H9 (cell line): ENCODE results near the gene CCDC70. TPM values are rescaled to one million over a fixed set of nuclear protein-coding genes. Genes with fewer than 3 reads are reported as not detected.
A peak's percentile ranks its signal among the peaks of the same experiment; 100 is the strongest.

Experiments
- DNase-seq: peaks from one replicate; pipeline ENCODE4 v3.0.0-alpha.2; 2017
- H2AFZ ChIP-seq: one replicate; pipeline ENCODE4 v1.6.1; 2013; ENCODE audit warnings: mild to moderate bottlenecking, low read length, control low read depth, moderate library complexity
- H2AK5ac ChIP-seq: 2 replicates; pipeline ENCODE4 v1.6.1; 2013; ENCODE audit warnings: low read length, control low read depth, mixed read lengths; ENCODE audit not compliant: insufficient read length
- H2BK120ac ChIP-seq: one replicate; pipeline ENCODE4 v1.6.1; 2013; ENCODE audit warnings: low read depth, mild to moderate bottlenecking, low read length, control low read depth, inconsistent platforms; ENCODE audit not compliant: poor library complexity, severe bottlenecking
- H2BK12ac ChIP-seq: 2 replicates; pipeline ENCODE4 v1.6.1; 2013; ENCODE audit warnings: low read length, control low read depth, mixed read lengths, low read depth; ENCODE audit not compliant: insufficient read length
- H2BK15ac ChIP-seq: 2 replicates; pipeline ENCODE4 v1.6.1; 2013; ENCODE audit warnings: low read depth, low read length, control low read depth
- H2BK20ac ChIP-seq: one replicate; pipeline ENCODE4 v1.6.1; 2013; ENCODE audit warnings: low read depth, mild to moderate bottlenecking, low read length, control low read depth, inconsistent platforms; ENCODE audit not compliant: poor library complexity, severe bottlenecking
- H2BK5ac ChIP-seq: 2 replicates; pipeline ENCODE4 v1.6.1; 2013; ENCODE audit warnings: low read length, control low read depth, mixed read lengths; ENCODE audit not compliant: insufficient read length
- H3K14ac ChIP-seq: 2 replicates; pipeline ENCODE4 v1.6.1; 2013; ENCODE audit warnings: low read length, control low read depth; ENCODE audit not compliant: insufficient read depth
- H3K18ac ChIP-seq: 2 replicates; pipeline ENCODE4 v1.6.1; 2013; ENCODE audit warnings: low read depth, mild to moderate bottlenecking, mixed read lengths, low read length, control low read depth; ENCODE audit not compliant: insufficient read length
- H3K23ac ChIP-seq: 2 replicates; pipeline ENCODE4 v1.6.1; 2013; ENCODE audit warnings: low read length, control low read depth, mixed read lengths, low read depth; ENCODE audit not compliant: insufficient read length
- H3K23me2 ChIP-seq: 2 replicates; pipeline ENCODE4 v1.6.1; 2013; ENCODE audit warnings: low read depth, mild to moderate bottlenecking, mixed read lengths, low read length, control low read depth; ENCODE audit not compliant: insufficient read length, poor library complexity, severe bottlenecking
- H3K27ac ChIP-seq: 2 replicates; pipeline ENCODE4 v1.5.1; 2013; ENCODE audit warnings: low read length, control low read depth, mixed read lengths, low read depth; ENCODE audit not compliant: insufficient read length
- H3K27me3 ChIP-seq: 2 replicates; pipeline ENCODE4 v1.6.1; 2013; ENCODE audit warnings: low read length, control low read depth, inconsistent platforms; ENCODE audit not compliant: insufficient read depth
- H3K4ac ChIP-seq: 2 replicates; pipeline ENCODE4 v1.6.1; 2013; ENCODE audit warnings: low read depth, mild to moderate bottlenecking, control low read depth, inconsistent platforms, low read length, moderate library complexity
- H3K4me1 ChIP-seq: 2 replicates; pipeline ENCODE4 v1.6.1; 2013; ENCODE audit warnings: low read length, control low read depth, inconsistent platforms; ENCODE audit not compliant: insufficient read depth
- H3K4me2 ChIP-seq: 2 replicates; pipeline ENCODE4 v1.6.1; 2013; ENCODE audit warnings: low read length, control low read depth, mixed read lengths; ENCODE audit not compliant: insufficient read length, insufficient read depth
- H3K56ac ChIP-seq: 2 replicates; pipeline ENCODE4 v1.6.1; 2013; ENCODE audit warnings: low read depth, mild to moderate bottlenecking, mixed read lengths, low read length, control low read depth; ENCODE audit not compliant: insufficient read length
- H3K79me1 ChIP-seq: 2 replicates; pipeline ENCODE4 v1.6.1; 2013; ENCODE audit warnings: low read depth, mild to moderate bottlenecking, moderate library complexity, low read length, control low read depth, inconsistent platforms; ENCODE audit not compliant: insufficient read depth, poor library complexity, severe bottlenecking
- H3K79me2 ChIP-seq: 2 replicates; pipeline ENCODE4 v1.6.1; 2013; ENCODE audit warnings: low read length, control low read depth, inconsistent platforms; ENCODE audit not compliant: insufficient read depth
- H3K9ac ChIP-seq: 2 replicates; pipeline ENCODE4 v1.6.1; 2013; ENCODE audit warnings: low read length, control low read depth, mixed read lengths; ENCODE audit not compliant: insufficient read length; ENCODE audit errors: extremely low read depth
- H3K9me3 ChIP-seq: one replicate; pipeline ENCODE4 v1.6.1; 2013; ENCODE audit warnings: low read depth, low read length, inconsistent platforms; ENCODE audit not compliant: control insufficient read depth
- H3T11ph ChIP-seq: one replicate; pipeline ENCODE4 v1.6.1; 2013; ENCODE audit warnings: mild to moderate bottlenecking, low read length, control low read depth, inconsistent platforms
- H4K20me1 ChIP-seq: one replicate; pipeline ENCODE4 v1.6.1; 2013; ENCODE audit not compliant: control insufficient read depth, insufficient read length, insufficient read depth
- H4K5ac ChIP-seq: 2 replicates; pipeline ENCODE4 v1.6.1; 2013; ENCODE audit warnings: low read depth, mild to moderate bottlenecking, mixed read lengths, low read length, control low read depth; ENCODE audit not compliant: insufficient read length
- H4K8ac ChIP-seq: replicated peaks from 2 replicates; pipeline ENCODE4 v1.6.1; 2013; ENCODE audit warnings: low read length, control low read depth, mixed read lengths, low read depth; ENCODE audit not compliant: insufficient read length
- H4K91ac ChIP-seq: 2 replicates; pipeline ENCODE4 v1.6.1; 2013; ENCODE audit warnings: low read depth, mild to moderate bottlenecking, moderate library complexity, mixed read lengths, low read length, control low read depth; ENCODE audit not compliant: insufficient read length
- H3K27ac Mint-ChIP-seq, 3 experiments: 2 replicates in 2 of 3; 3 replicates in 1 of 3; pipeline ENCODE4 v1.8.0; 2020 to 2021; ENCODE audit warnings: mixed read lengths in 3 of 3, mild to moderate bottlenecking in 1 of 3, moderate library complexity in 1 of 3
- H3K27me3 Mint-ChIP-seq: 2 replicates; pipeline ENCODE4 v1.8.0; 2021; ENCODE audit warnings: low read depth, mild to moderate bottlenecking, moderate library complexity, mixed read lengths
- H3K36me3 Mint-ChIP-seq, 3 experiments: 2 replicates in 2 of 3; 3 replicates in 1 of 3; pipeline ENCODE4 v1.8.0; 2020 to 2021; ENCODE audit warnings: low read depth in 3 of 3, mixed read lengths in 3 of 3; ENCODE audit not compliant: insufficient read depth in 1 of 3
- H3K4me1 Mint-ChIP-seq, 2 experiments: 2 replicates each; pipeline ENCODE4 v1.8.0; 2020; ENCODE audit warnings: mixed read lengths in 2 of 2
- H3K4me3 Mint-ChIP-seq, 2 experiments: 2 replicates in 1 of 2; 3 replicates in 1 of 2; pipeline ENCODE4 v1.8.0; 2020 to 2021; ENCODE audit warnings: mild to moderate bottlenecking in 2 of 2, mixed read lengths in 2 of 2, moderate library complexity in 1 of 2
- H3K9me3 Mint-ChIP-seq, 2 experiments: 2 replicates in 1 of 2; 3 replicates in 1 of 2; pipeline ENCODE4 v1.8.0; 2020; ENCODE audit warnings: mild to moderate bottlenecking in 2 of 2, mixed read lengths in 2 of 2, moderate library complexity in 1 of 2
- WGBS: extraction: QIAGEN DNeasy Blood & Tissue Kit; methylation state at CpG from one replicate; pipeline ENCODE4 v1.1.7; 2013; ENCODE audit warnings: missing lambda C conversion rate, low lambda C conversion rate, mixed read lengths; ENCODE audit not compliant: insufficient read length; ENCODE audit errors: extremely low coverage; 5-methylcytosine and 5-hydroxymethylcytosine counted together
- total RNA-seq: library from RNA; stranded (reverse); gene quantifications from 2 replicates; pipeline ENCODE4 v1.2.1, GENCODE V29; 2021
- TF ChIP-seq, protein P1 (sequence below): fragments of 200-600 bp; sonication (generic); conservative IDR thresholded peaks from 3 replicates; pipeline ENCODE4 v1.8.0; 2021; ENCODE audit warnings: antibody characterized with exemption, mild to moderate bottlenecking

Gene CCDC70
- total RNA-seq, 1 experiment from 2014 or later: not detected

DNA sequence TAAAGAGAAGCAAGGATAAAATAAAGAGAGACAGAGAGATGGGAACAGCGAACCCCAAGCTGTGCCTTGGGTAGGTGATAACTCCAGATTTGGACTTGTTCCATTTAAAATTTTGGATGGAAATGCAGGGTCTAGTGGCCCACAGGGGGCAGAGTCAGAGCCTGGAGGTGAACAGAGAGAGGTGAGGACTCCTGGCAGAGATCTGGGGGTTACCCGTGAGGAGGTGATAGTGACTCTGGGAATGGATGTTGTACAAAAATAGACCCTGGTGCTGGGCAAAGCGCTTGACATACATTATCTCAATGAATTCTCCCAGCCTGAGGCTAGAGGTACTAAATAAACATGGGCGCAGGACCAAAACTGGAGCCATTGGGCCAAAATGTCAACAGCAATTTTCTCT, 43.5 kb upstream of the CCDC70 start:
- H3K36me3 Mint-ChIP-seq: no peaks in the 10 kb centered on the region
- Histone ChIP-seq H2BK20ac (no peak overlapping the region), H3K4ac (no peak overlapping the region), H4K91ac (no peak overlapping the region), H3K18ac (no peak overlapping the region), H2AK5ac (no peak overlapping the region), H2AFZ (no peak overlapping the region), H3K23me2 (peaks cover 4% of the 10 kb centered on the region), H3K56ac (no peak overlapping the region), H4K8ac (no peak overlapping the region), H2BK15ac (no peak overlapping the region), H3K27ac (no peak overlapping the region), H3K23ac (no peak overlapping the region), H2BK120ac (no peak overlapping the region), H3K4me2 (no peak overlapping the region), H3K27me3 (peaks cover 2% of the 10 kb centered on the region; the same call in 1 of the 2 replicates), H3K9ac (no peak overlapping the region), H3T11ph (no peak overlapping the region), H4K20me1 (no peaks in the 10 kb centered on the region), H3K79me1 (no peaks in the 10 kb centered on the region), H3K9me3 (no peaks in the 10 kb centered on the region), H3K79me2 (no peaks in the 10 kb centered on the region), H2BK5ac (no peak overlapping the region), H2BK12ac (no peak overlapping the region), H3K14ac (no peak overlapping the region), H4K5ac (no peak overlapping the region), H3K4me1 (peaks cover 6% of the 10 kb centered on the region; the same call in 1 of the 2 replicates)
- peaks cover 37 to 40% of the 10 kb centered on the region in 2 experiments for H3K4me1 Mint-ChIP-seq
- TF ChIP-seq, protein P1, sequence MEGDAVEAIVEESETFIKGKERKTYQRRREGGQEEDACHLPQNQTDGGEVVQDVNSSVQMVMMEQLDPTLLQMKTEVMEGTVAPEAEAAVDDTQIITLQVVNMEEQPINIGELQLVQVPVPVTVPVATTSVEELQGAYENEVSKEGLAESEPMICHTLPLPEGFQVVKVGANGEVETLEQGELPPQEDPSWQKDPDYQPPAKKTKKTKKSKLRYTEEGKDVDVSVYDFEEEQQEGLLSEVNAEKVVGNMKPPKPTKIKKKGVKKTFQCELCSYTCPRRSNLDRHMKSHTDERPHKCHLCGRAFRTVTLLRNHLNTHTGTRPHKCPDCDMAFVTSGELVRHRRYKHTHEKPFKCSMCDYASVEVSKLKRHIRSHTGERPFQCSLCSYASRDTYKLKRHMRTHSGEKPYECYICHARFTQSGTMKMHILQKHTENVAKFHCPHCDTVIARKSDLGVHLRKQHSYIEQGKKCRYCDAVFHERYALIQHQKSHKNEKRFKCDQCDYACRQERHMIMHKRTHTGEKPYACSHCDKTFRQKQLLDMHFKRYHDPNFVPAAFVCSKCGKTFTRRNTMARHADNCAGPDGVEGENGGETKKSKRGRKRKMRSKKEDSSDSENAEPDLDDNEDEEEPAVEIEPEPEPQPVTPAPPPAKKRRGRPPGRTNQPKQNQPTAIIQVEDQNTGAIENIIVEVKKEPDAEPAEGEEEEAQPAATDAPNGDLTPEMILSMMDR: peak; percentile 42; the same call in 1 of the 3 replicates
- H3K27me3 Mint-ChIP-seq: peaks cover 4% of the 10 kb centered on the region
- no peak overlapping the region for H3K27ac Mint-ChIP-seq
- H3K4me3 Mint-ChIP-seq: no peak overlapping the region
- DNase-seq: no peak
- WGBS: no CpG with 5 or more reads among the region's 4 CpGs
- no peaks in the 10 kb centered on the region for H3K9me3 Mint-ChIP-seq
